ENCODE measurements around the gene NPL. TPM values are rescaled to one million over a fixed set of nuclear protein-coding genes. Genes with fewer than 3 reads are reported as not detected.

NPL gene
- polyA plus RNA-seq, 6 donors from 2014 or later = 1.5 to 5.7 (median 3.6) TPM

DNA sequence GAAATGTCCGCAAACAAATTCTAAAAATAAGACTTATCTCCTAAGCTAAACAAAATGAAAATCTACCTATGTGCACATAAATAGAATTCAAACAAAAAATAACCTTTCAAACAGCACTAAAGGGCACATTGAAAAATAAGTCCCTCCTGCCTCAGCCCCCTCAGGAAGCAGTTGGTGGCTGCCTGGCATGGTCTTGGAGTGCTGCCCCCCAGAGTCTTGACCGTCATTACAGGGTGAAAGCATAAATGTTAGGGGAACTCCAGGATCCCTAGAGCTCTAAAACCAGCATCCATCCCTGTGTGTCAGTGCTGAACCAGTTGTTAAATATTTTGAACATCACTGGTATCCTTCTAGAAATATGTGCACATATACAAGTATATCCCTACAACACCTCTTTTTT lies 6.5 kb upstream of the NPL start:
- Mint-ChIP-seq H3K36me3 (no peaks in the 10 kb centered on the region), H3K4me3 (no peak overlapping the region), H3K27ac (no peak overlapping the region), H3K9me3 (no peaks in the 10 kb centered on the region), H3K4me1 (peaks cover 4 to 8% (median 7%) of the 10 kb centered on the region in 3 donors), H3K27me3 (peaks cover 0 to 4% (median 0%) of the 10 kb centered on the region in 3 donors)
- ATAC-seq (ENCODE audit: low read depth in 2 of 2) = no peak
- no peak for DNase-seq

DNA sequence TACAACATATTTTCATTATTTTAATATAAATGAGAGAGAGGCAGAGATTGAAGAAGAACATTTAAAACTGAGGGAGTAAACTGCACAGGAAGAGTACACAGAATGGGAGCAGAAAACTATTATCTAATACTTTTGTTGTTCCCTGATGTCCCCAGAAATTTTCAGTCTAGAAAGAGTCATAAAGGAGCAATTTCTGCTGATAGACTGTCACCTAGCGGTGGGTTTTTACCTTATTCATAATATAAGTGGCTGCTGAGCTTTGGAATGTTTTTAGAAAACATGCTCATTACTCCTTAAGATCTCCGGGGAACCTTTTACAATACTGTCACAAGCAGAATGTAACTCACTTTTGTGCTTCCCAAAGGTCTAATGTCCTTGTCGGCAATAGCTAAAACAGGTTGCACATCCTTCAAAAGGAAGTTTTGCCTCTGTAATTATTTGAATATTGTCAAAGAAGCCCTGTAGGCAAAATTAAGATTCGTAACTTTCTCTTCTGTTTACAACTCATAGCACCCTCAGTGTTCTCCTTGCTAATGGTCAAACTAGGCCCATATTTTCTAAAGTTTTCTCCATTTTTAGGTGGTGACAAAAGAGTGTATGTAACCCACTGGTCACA lies 4.9 kb upstream of the NPL start:
- Mint-ChIP-seq H3K36me3 (no peaks in the 10 kb centered on the region), H3K9me3 (no peaks in the 10 kb centered on the region), H3K27ac (no peak overlapping the region), H3K27me3 (peaks cover 0 to 4% (median 0%) of the 10 kb centered on the region in 3 donors), H3K4me1 (peaks cover 4 to 19% (median 12%) of the 10 kb centered on the region in 3 donors), H3K4me3 (no peak overlapping the region)
- DNase-seq = peak; percentile 36
- ATAC-seq (ENCODE audit: low read depth in 2 of 2) = no peak

DNA sequence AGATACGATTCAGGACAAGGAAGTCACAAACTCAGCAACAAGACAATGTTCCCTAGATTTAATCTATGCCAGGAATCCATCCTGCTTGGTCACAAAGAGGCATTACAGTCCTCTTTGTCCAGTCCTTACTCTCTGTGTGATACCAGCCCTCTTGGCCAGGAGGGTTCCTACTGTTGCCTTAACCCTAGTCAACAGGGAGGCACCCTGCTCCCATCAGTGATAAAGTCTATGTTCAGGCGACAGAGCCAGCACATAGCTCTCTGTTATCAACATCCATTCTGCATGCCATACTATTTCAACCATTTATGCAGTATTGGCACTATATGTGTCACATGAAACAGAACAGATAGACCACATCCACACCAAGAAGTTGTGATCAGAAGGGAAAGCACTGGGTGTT lies 4.4 kb upstream of the NPL start:
- peaks cover 0 to 4% (median 0%) of the 10 kb centered on the region in 3 donors for H3K27me3 Mint-ChIP-seq
- ATAC-seq (ENCODE audit: low read depth in 2 of 2) (no peak), DNase-seq (no peak)
- no peak overlapping the region for H3K4me3 Mint-ChIP-seq
- H3K9me3 Mint-ChIP-seq = no peaks in the 10 kb centered on the region
- no peaks in the 10 kb centered on the region for H3K36me3 Mint-ChIP-seq
- H3K4me1 Mint-ChIP-seq = peaks cover 9 to 24% (median 15%) of the 10 kb centered on the region in 3 donors
- no peak overlapping the region for H3K27ac Mint-ChIP-seq

DNA sequence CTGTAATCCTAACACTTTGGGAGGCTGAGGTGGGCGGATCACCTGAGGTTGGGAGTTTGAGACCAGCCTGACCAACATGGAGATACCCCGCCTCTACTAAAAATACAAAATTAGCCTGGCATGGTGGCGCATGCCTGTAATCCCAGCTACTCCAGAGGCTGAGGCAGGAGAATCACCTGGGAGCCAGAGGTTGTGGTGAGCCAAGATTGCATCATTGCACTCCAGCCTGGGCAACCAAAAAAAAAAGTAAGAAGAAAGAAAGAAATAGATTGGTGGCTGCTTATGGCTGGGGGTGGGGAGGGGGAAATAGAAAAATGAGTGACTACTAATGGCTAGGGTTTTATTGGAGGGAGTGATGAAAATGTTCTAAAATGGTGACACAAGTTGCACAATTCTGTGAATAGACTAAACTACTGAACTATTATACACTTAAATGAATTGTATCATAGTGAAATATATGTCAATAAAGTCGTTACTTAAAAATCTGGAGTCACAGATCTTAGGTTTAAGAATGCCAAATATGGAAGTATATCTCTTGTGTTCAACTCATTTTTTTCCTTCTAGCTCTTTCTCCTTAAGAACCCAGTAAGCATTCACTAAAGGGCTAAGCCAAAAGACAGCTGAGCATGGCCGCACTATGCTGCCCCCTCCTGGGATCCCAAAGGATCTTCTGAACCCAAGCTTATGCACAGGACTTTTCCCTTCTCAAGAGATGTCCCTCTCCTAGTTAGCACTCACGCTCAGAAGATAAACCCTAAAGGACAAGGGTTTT lies 3.2 kb upstream of the NPL start:
- Mint-ChIP-seq H3K4me1 (peaks cover 13 to 25% (median 16%) of the 10 kb centered on the region in 3 donors), H3K9me3 (no peaks in the 10 kb centered on the region), H3K36me3 (no peaks in the 10 kb centered on the region), H3K27ac (no peak overlapping the region), H3K4me3 (peak overlapping the region in 1 of 8 donors; percentile 42), H3K27me3 (peaks cover 7 to 10% (median 8%) of the 10 kb centered on the region in 3 donors)
- ATAC-seq (ENCODE audit: low read depth in 2 of 2) (no peak), DNase-seq (no peak)

DNA sequence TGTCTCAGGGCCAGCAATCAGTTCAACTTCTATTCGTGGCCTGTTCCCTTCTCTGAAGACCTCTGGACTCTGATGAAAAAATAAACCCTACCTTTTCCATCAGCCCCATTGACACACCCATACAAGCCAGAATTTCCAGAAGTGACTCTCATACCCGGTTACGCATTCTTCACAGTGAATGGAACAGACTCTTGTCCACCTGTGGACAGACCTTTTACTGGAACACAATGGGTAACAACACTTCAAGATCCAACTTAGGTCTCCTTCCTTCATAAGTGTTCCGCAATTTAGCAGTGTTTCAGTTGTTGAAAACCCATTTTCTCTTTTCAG lies 2.6 kb upstream of the NPL start:
- Mint-ChIP-seq H3K9me3 (no peaks in the 10 kb centered on the region), H3K27me3 (peaks cover 12 to 14% (median 13%) of the 10 kb centered on the region in 3 donors), H3K4me1 (peaks cover 13 to 23% (median 14%) of the 10 kb centered on the region in 3 donors), H3K27ac (no peak overlapping the region), H3K36me3 (no peaks in the 10 kb centered on the region), H3K4me3 (peak overlapping the region in 1 of 8 donors; percentile 42)
- no peak for ATAC-seq (ENCODE audit: low read depth in 2 of 2)
- DNase-seq = no peak

DNA sequence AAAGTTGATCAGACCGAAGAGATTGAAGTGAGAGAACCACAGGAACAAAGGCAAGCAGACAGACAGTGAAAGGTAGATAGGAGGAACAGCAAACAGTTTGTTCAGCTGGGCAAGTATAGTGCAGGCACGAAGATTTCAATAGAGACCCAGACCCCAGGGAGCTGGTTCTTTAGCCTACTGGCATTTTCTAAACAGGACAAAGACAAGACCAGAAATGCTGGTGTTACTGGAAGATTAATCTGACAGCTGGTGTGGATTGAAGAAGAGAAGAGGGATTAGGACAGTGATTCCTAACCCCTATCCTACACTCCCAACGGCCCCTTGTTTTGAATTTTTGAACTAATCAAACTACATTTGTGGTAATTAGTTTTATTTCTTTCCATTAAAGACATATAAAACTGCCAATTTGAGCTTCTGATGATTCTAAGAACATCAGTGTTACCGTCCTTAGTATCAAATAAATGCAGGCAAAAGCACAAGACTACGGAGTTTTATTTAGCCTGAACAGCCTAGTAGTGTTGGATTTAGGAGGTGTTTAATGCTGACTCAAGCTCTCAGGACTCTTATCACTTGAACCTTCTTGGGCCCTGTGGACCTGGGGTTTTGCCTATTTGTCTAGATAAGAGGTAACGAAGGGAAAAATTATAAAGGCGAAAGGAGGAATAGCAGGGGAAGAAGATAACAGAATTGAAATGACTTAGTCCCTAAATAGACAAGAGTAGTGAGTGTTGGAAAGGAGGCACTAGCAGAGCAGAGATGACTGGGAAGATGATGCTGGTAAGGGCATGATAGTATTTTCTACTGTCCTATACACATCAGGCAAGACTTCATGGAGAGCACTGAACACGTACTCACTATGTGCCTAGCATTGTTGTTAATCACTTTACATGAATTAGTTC lies 2.0 kb downstream of the NPL start:
- peaks cover 13 to 22% (median 16%) of the 10 kb centered on the region in 3 donors for H3K4me1 Mint-ChIP-seq
- H3K36me3 Mint-ChIP-seq = no peaks in the 10 kb centered on the region
- DNase-seq = no peak
- H3K27ac Mint-ChIP-seq = no peak overlapping the region
- ATAC-seq (ENCODE audit: low read depth in 2 of 2) = no peak
- H3K4me3 Mint-ChIP-seq = peak overlapping the region in 4 of 8 donors; percentile 21 to 93 (median 72)
- H3K9me3 Mint-ChIP-seq = no peaks in the 10 kb centered on the region
- peaks cover 18 to 19% (median 18%) of the 10 kb centered on the region in 3 donors for H3K27me3 Mint-ChIP-seq

DNA sequence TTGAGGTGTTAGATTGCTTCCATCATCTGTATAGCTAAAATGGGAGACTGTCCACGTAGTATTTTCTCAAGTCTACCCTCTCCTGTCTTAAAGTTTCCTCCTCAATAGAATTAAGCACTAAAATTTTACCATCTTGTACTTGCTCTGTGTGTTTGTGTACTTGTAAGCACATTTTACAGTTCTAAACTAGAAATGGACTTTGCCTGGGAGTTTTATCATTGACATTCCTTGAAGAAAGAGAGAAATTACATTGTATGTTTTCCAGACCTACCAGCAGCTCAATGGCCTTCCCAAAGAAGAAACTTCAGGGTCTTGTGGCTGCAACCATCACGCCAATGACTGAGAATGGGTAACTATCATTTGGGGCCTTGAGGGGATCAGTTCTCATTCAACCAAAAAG lies 4.5 kb downstream of the NPL start:
- H3K4me1 Mint-ChIP-seq = peaks cover 9 to 17% (median 16%) of the 10 kb centered on the region in 3 donors
- peaks cover 18 to 25% (median 19%) of the 10 kb centered on the region in 3 donors for H3K27me3 Mint-ChIP-seq
- H3K27ac Mint-ChIP-seq = no peak overlapping the region
- DNase-seq (no peak), ATAC-seq (ENCODE audit: low read depth in 2 of 2) (no peak)
- H3K4me3 Mint-ChIP-seq = no peak overlapping the region
- no peaks in the 10 kb centered on the region for H3K9me3 Mint-ChIP-seq
- no peaks in the 10 kb centered on the region for H3K36me3 Mint-ChIP-seq

DNA sequence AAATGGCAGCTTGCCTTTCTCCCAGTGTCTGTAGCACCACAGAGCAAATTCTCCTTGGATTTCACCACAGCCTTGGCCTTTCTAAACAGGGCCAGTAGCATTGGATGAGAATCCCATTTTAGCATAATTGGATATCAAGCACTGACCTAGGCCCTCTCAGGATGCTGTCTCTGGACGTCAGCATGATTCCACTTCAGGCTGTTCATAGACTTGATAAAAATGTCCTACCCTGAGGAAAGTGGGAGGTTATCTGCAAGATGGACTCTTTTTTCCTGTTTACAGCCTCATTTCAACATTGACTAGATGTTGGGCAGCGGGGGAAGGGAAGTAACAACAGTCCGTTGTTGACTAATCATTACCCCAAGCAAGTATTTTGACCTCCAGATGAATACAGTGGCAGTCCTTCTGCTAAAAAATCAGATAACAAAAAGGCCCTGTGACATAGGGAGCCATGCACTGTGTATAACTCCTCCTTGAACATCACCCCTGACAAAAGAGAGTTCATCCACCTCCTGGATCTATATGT lies 5.2 kb downstream of the NPL start:
- Mint-ChIP-seq H3K27me3 (peaks cover 18 to 25% (median 19%) of the 10 kb centered on the region in 3 donors), H3K4me1 (peaks cover 8 to 15% (median 11%) of the 10 kb centered on the region in 3 donors), H3K4me3 (no peak overlapping the region), H3K36me3 (no peaks in the 10 kb centered on the region), H3K27ac (no peak overlapping the region), H3K9me3 (no peaks in the 10 kb centered on the region)
- ATAC-seq (ENCODE audit: low read depth in 2 of 2) (no peak), DNase-seq (no peak)

DNA sequence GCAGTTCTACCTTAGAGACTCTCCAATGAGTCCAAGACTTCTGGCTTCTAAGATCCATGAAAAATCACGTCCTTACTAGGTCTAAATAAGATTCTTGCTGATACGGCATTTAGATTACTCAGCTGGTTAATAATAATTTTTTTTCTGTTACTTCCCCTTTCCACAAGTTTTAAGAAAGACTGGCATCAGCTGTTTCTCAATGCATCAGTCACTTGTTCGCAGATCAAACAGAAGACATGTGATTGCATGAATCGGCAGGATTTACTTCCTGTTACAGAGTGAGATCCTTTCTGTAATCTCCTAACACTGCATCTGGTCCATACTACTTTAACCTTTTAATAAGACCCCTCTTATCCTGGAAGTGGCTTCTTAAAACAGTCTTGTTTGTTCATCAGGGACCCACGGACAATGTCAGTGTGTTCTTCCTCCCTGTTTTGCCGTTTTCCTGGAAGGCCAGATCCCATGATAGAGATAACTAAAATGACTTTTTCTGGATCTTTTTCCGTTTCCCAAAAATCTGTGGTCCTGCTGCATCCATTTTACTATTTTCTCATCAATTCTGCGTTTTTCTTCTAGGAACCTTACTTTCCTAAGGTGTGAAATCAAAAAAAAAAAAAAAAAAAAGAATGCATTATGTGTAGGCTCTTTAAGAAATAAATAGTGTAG lies 6.1 kb downstream of the NPL start:
- no peaks in the 10 kb centered on the region for H3K36me3 Mint-ChIP-seq
- no peak overlapping the region for H3K4me3 Mint-ChIP-seq
- H3K4me1 Mint-ChIP-seq = peaks cover 4 to 8% (median 6%) of the 10 kb centered on the region in 3 donors
- peaks cover 17 to 25% (median 19%) of the 10 kb centered on the region in 3 donors for H3K27me3 Mint-ChIP-seq
- DNase-seq = peak; percentile 38
- no peaks in the 10 kb centered on the region for H3K9me3 Mint-ChIP-seq
- peak; percentile 76 to 92 for ATAC-seq (ENCODE audit: low read depth in 2 of 2)
- H3K27ac Mint-ChIP-seq = no peak overlapping the region

DNA sequence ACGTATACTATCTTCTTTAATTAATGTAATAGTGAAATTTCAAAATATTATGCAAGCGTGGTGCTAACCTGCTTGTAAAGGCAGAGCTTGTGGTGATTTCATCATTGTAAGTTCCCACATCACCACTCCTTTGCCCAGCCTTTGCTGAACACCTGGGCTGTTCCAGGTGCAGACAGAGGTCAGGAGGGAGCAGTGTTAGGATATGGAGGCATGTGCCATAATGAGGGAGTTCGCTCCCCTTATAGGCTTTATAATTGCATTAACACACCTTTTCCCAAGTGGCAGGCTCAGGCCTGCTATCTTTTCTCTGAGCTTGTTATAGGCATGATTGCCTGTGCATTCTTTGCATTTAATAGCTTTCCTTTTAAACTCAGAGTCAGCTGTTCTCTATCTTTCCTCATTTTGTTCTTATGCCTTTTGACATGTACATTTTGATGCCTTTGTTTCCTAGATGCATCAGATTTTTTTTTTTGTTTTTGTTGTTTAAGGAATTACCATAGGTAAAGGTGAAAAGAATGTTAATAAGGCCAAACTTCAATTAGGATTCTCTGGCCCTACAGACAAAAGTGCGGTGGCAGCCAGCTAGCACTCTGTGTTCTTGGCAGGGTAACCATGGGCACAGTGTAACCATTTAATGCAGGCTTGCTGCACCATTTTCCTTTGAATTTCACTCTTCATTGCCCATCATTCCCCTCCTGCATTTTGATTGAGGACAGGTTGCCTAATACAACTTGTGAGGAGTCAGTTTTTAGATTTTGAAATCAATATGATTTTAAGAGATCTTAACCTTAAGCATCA lies 12.6 kb downstream of the NPL start:
- DNase-seq = no peak
- H3K27me3 Mint-ChIP-seq = peaks cover 0 to 6% (median 0%) of the 10 kb centered on the region in 3 donors
- no peak overlapping the region for H3K27ac Mint-ChIP-seq
- H3K36me3 Mint-ChIP-seq = peaks cover 0 to 3% of the 10 kb centered on the region in 2 donors
- ATAC-seq (ENCODE audit: low read depth in 2 of 2) = no peak
- no peaks in the 10 kb centered on the region for H3K9me3 Mint-ChIP-seq
- H3K4me1 Mint-ChIP-seq = no peaks in the 10 kb centered on the region
- no peak overlapping the region for H3K4me3 Mint-ChIP-seq

DNA sequence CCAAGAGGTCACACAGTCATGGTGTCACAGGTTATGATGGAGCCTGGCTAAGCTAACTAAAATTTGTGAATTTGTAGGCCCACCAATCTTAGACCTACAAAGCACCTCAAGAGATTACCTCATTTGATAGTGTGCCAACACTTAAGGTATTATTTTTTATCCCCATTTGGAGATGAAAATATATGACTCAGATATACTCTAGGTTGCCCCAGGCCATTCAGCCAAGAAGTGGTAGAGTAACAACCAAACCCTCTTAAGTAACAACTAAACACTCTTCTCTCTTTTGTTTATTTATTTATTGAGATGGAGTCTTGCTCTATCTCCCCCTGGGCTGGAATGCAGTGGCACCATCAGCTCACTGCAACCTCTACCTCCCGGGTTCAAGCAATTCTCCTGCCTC lies 14.3 kb downstream of the NPL start:
- ATAC-seq (ENCODE audit: low read depth in 2 of 2) = no peak
- Mint-ChIP-seq H3K4me3 (no peak overlapping the region), H3K27me3 (peaks cover 0 to 3% (median 0%) of the 10 kb centered on the region in 3 donors), H3K27ac (no peak overlapping the region), H3K9me3 (no peaks in the 10 kb centered on the region), H3K4me1 (no peaks in the 10 kb centered on the region), H3K36me3 (peaks cover 0 to 5% of the 10 kb centered on the region in 2 donors)
- no peak for DNase-seq

DNA sequence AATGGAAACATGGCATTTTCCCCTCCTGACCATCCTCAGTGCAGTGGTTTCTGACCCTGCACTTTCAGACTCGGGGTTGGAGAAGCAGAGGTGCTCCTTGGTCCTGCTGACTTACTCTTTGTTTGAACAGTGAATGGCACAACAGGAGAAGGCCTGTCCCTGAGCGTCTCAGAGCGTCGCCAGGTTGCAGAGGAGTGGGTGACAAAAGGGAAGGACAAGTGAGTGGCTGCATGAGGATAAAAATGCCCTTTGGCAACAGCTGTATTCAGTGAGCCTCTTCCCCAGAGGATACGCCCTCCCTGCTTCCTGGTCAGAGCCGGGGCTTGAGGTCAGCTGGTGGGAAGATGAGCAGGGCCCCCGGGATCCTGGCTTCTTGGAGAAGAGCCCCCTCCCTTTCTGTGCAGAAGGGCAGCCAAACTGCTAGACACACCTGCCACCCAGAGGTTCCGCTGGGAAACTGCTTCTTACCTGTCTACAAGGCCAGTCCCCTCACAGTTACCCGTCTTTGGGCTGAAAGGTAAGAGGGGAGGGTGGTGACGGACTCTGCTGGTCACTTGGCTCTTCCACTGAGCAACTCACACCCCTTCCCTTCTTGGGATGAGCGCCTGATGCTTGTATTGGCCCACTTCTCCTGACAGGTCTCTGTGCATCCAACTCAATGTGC lies 16.6 kb downstream of the NPL start:
- Mint-ChIP-seq H3K4me1 (no peaks in the 10 kb centered on the region), H3K4me3 (no peak overlapping the region), H3K9me3 (no peaks in the 10 kb centered on the region), H3K27ac (no peak overlapping the region), H3K36me3 (peaks cover 0 to 5% of the 10 kb centered on the region in 2 donors), H3K27me3 (peaks cover 0 to 3% (median 0%) of the 10 kb centered on the region in 3 donors)
- ATAC-seq (ENCODE audit: low read depth in 2 of 2) (no peak), DNase-seq (no peak)
